HG03432 (cell line): Measurements from ENCODE around the gene RHOBTB3.

Source experiments
- ATAC-seq: cut with Tn5 transposase; IDR thresholded peaks from one replicate; pipeline ENCODE4 v1.9.1; 2021; ENCODE audit warnings: mild to moderate bottlenecking, moderate library complexity; ENCODE audit not compliant: unreplicated experiment

Gene RHOBTB3

GRCh38 chr5:95762652-95763041, 31.5 kb downstream of the RHOBTB3 start:
- no peak for ATAC-seq

GRCh38 chr5:95763941-95764340, 32.8 kb downstream of the RHOBTB3 start:
- ATAC-seq, result no peak

- no peak for ATAC-seq
Measured at GRCh38 chr5:95768731-95769130, 37.6 kb downstream of the RHOBTB3 start.

DNA sequence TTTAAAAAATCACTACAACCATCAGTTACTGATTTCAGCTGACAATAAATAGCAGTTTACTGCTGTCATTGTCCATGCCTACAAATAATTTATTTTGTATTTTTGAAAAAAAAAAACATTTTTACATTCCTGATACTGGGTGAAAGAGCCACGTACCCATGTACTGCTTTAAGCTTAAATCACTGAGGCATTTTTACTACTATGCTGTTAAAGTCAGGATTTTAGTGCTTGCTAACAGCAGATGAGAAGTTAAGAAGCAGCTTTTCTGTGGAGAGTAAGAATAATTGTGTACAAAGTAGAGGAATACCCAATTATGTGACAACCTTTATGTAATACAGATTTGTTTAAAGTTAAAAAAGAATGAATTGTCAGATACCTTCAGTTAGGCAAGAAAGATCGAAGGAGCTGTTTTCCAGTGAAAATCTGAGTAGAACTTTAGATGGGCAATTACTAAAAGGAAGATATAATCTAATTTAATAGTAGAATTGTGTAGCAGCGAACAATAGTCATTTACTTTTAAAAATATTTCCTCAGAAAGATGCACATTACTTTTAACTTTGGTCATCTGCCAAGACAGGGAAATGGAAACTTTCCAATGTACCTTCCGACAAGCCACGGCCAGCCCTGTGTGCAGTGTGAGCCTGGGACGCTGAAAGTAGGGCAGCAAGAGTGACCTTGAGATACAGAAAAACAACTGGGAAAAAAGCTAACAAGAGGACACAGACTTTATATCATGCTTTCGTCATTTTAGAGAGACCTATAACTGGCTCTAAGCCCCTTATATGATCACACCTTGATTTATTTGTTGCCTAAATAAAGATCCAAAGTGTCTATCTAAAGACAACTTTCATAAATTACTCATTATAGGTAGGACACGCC, 39.9 kb downstream of the RHOBTB3 start:
- no peak for ATAC-seq

DNA sequence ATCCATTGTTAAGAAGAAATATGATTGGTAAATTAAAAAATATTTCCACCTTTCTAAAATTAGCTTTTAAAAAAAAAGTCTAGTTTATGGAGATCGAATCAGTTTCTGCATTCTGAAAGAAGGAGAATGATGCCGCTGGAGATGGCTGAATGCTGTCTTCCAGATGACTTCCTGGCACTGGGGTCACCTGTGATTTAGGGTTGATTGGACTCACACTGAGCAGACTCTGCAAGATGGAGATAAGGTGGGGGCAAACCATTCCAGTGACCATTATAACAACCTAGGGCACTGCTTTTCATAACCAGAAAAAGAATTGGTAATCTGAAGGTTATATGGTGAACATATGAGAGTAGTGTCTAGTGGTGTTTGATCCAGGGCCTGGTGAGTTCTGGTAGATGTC, 40.8 kb downstream of the RHOBTB3 start:
- ATAC-seq, result no peak

DNA sequence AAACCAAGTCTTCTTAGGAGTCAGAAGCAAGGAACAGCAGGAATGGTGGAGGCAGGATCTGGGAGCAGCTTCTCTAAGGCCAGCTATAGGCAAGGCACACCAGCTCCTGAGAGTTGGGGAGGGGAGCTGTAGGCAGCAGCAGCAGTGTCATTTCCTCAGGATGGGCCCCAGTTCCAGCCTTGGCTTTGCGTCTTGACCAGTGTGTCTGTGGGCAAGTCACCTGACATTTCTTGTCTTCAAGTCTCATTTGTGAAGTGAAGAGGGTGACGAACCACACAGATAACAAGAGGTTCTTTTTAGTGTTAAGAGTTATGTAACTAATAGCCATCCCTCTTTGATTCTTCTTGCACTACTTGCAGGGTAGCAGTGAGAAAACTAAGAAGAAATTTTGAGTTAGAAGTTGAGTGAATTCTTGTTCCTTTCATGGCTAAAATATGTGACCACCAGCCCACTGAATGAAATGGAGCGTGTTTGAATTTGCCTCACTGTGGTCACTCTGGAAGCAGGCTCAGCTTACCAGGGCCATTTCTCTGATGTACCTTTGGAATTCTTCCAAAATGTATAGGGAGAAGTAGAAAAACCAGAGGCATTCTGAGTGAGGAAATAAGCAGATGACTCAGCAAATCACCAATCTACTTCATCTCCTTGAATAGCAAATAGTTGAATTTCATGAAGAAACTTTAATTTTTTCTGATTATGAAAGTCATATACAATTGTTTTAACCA, 42.4 kb downstream of the RHOBTB3 start:
- ATAC-seq, result no peak

DNA sequence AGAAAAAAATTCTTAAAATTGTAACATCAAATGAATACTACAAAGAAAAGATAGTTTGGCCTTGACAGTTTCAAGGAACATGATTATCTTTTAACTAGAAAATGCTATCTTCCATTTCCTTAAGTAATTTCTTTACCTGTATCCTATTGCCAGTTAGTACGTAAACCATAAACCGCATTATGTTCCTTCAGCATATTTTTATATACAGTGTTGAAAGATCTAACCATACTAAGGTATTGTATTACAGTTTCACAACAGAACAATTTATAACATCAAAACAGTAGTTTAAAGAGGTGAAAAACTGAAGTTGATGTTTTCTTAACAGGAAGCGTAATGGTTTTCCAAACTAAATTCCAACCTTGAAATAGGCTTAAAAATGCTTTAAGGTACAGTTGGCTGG, 46.3 kb downstream of the RHOBTB3 start:
- no peak for ATAC-seq

DNA sequence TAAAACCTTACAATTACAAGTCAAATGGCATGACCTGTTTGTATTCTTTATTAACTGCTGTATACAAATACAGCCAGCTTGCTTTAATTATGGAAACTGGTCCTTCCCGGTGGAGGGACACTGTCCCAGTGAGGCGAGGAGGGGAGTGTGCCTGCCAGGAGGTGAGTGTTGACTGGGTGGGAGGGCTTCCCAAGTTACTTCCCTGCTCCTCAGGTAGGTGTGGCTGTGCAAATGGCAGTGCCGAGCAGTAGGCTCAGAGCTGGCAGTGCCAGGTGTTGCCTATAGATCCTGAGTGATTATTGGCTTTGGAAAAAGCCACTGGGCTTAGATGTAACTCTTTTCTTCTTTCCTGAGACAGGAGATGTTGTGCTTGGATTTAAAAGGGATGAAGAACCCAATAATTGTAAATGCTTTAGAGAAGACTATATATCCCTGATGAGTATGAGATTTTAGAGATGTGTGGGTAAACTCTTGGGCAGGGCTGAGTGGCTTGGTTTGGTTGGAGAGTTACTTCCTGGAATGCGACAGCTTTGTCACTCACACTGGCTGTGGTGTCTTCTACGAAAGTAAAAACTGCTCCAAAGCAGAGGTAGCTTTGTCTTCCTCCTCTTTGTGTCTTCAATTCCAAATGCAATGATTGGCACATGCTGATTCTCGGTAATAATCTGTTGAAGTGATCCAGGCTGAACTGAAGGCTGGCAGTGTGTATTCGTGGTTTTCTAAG, 47.7 kb downstream of the RHOBTB3 start:
- no peak for ATAC-seq

GRCh38 chr5:95779611-95780010, 48.5 kb downstream of the RHOBTB3 start:
- no peak for ATAC-seq

DNA sequence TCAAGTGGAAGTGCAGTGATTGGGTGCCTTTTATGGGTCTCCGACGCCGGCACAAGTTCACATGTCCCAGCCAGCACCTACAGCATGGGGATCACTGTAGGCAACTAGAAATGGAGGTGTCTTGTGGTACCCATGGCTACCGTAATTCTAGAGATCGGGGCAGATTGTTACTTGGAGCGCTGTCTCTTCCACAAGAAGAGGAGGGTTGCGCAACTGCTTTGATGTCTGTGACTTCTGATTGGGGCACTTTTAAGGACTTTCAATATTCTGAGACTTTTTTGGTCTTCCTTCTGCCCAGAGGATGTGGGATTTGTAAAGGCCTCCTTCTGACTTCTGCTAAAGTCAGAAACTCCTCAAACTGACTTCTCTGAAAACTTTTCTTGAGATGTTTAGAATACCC, 49.5 kb downstream of the RHOBTB3 start:
- ATAC-seq, result no peak

GRCh38 chr5:95781101-95781583, 50.0 kb downstream of the RHOBTB3 start:
- ATAC-seq, result peak; percentile 96

DNA sequence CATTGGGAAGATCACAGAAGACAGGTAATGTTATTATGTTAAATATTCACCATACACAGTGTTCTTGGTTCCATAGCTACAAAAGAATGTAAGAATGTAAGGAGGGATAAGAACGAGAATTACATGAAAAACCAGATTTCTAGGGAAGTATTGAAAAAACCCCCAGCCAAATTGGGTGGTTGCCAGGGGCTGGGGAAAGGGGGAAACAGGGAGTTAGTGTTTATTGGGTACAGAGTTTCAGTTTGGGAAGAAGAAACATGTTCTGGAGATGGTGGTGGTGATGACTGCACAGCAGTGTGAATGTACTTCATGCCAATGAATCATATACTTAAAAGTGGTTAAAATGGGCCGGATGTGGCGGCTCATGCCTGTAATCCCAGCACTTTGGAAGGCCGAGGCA, 51.0 kb downstream of the RHOBTB3 start:
- no peak for ATAC-seq

- no peak for ATAC-seq
Measured at GRCh38 chr5:95783661-95784060, 52.5 kb downstream of the RHOBTB3 start.

DNA sequence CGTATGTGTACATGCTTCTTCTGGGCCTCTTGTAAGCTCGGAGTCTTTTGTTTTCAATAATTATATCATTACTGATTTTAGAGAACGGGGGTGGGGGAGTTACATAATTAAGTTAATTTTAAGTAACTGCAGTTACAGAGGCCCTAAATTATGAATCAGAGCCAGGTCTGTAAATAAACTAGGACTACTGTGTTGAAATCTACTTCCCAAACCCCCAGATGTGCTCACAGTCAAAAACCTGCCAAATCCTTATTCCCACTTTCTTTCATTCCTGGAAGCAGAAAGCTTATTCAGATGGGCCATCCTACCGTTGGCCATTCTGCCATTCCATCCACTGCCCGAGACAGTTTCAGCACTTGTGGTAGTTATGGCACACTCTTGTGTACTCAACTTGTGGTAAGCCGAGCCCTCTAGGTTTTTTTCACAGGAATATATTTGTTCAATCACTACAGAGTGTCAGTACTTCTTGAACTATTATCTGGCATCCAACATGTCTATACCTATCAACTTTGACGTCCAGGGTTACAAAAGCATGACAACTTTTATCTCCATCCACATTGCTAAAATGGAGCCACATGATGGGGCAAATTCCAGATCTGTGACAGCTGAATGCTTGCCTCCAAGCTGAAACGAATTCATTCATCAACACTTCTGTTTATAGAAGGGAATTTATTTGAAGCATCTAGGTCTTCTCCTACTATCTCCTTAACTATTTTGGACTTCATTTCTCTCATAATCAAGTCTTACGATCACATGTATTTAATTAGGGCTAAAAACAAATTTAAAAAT, 53.6 kb downstream of the RHOBTB3 start:
- no peak for ATAC-seq

- no peak for ATAC-seq
Measured at GRCh38 chr5:95786821-95787418, 55.8 kb downstream of the RHOBTB3 start.

DNA sequence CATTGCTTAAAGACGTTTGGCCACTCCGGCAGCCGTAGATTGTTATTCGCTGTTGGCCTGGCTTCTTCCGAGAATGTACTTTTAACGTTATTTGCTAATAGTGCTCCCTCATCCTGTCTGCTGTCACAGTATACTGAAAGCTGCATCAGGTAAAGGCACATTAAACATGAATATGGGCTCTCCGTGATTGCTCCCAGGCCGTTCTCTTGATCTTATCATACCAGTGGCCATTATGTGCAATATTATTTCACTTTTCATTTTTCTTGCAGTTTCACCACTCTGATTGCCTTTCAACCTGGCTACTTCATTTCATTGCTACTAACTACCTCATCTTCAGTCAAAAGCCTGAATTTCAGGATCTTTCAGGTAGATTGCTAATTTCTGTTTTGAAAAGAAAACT, 57.4 kb downstream of the RHOBTB3 start:
- no peak for ATAC-seq

DNA sequence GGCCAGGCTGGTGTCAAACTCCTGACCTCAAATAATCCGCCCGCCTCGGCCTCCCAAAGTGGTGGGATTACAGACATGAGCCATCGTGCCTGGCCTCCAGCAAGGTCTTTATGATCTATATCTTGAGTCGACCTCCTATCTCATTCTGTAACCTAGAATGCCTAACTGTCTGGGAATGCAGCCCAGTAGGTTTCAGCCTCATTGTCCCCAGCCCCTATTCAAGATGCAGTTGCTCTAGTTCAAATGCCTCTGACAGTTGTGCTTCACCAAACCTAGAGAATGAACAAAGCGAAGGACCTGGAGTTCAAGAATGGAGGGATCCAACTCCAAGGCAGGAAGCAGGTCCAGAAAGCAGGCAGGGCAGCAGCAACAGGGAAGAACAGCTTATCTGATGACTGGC, 60.6 kb downstream of the RHOBTB3 start:
- ATAC-seq, result no peak

DNA sequence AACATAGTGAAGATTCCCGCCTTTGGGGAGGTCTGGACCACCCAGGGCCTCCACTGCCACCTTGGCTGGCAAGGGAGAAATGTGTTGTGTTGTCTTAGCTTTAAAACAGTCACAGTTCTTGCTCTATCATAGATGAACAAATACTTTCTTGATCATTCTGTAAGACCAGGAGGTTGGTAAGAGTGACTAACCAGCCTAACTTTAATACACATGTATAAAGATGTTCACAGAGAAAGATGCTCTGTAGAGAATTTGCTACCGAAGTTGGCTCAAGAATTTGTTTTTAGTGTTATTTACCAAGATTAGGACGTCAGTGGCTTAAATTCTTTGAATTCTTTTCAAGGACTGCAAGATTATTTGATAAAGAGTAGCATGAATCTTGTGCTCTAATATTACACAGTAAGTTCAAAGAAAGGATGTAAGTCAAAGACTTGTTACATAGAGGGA, 63.0 kb downstream of the RHOBTB3 start:
- ATAC-seq, result no peak

GRCh38 chr5:95797301-95797700, 66.2 kb downstream of the RHOBTB3 start:
- ATAC-seq, result no peak

DNA sequence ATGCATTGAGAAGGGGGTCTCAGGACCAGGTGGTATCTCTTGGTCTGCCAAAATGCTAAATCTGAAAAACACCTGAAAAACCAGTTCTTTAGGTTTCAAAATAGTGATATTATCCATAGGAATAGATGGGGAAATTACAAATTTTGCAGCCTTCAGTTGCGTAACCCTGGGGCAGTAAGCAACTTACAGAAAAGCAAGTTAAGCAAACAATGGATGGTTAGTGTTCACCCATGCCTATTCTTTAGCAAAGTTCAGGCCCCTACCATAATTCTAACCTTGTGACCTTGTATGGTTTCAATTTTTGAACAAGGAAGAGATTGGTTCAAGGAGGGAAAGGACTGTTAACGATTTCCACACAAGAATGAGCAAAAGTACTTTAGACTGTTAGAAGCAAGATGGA, 66.9 kb downstream of the RHOBTB3 start:
- no peak for ATAC-seq
